ENCODE measurements around the gene SCARB1.

DNA sequence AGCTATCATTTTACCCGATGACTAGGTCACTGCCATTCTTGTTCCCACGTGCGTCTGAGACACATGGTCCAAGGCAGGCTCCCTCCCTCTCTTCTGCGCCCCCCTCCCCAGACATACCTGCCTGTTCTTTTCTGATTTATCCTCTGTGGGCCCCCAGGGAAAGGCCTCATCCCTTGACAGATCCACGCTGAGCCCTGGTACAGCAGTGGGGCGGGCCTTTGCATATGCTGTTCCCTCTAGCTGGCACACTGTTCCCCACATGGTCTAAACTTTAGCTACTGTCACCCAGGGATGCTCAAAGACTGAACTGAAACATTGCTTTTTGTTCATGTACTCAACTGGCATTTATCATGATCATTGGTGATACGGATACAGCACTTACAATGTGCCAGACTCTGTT lies 122.5 kb downstream of the SCARB1 start:
- TF ChIP-seq, protein P1, sequence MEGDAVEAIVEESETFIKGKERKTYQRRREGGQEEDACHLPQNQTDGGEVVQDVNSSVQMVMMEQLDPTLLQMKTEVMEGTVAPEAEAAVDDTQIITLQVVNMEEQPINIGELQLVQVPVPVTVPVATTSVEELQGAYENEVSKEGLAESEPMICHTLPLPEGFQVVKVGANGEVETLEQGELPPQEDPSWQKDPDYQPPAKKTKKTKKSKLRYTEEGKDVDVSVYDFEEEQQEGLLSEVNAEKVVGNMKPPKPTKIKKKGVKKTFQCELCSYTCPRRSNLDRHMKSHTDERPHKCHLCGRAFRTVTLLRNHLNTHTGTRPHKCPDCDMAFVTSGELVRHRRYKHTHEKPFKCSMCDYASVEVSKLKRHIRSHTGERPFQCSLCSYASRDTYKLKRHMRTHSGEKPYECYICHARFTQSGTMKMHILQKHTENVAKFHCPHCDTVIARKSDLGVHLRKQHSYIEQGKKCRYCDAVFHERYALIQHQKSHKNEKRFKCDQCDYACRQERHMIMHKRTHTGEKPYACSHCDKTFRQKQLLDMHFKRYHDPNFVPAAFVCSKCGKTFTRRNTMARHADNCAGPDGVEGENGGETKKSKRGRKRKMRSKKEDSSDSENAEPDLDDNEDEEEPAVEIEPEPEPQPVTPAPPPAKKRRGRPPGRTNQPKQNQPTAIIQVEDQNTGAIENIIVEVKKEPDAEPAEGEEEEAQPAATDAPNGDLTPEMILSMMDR (IDR thresholded peaks at IDR 0.05; ENCODE audit: insufficient read depth, low read depth, low read length) = no peak
- TF ChIP-seq EZH2 (IDR thresholded peaks at IDR 0.05; ENCODE audit: insufficient read depth, low read length) = no peak

All from astrocyte (in vitro differentiated cells and primary cell).